GM12891 (cell line): Measurements from ENCODE around the gene ALDH8A1.

ENCODE experiments used
- DNase-seq: peaks from one replicate; pipeline ENCODE4 v3.0.0; 2011; ENCODE audit warnings: low spot score; ENCODE audit not compliant: insufficient read length
- FAIRE-seq: peaks from 2 replicates; lab custom pipeline; 2011; peaks lifted over from hg19 to GRCh38; lab: Jason Lieb, UNC
- PAX5 ChIP-seq: IDR thresholded peaks from 2 replicates; pipeline ENCODE4 v1.6.1; 2011; ENCODE audit warnings: low read length, moderate library complexity, mild to moderate bottlenecking; ENCODE audit not compliant: insufficient read depth, severe bottlenecking
- POLR2A ChIP-seq: IDR thresholded peaks from 2 replicates; pipeline ENCODE4 v1.6.1; 2011; ENCODE audit warnings: low read depth, low read length, control low read depth
- POLR2AphosphoS5 ChIP-seq: IDR thresholded peaks from 2 replicates; pipeline ENCODE4 v1.6.1; 2011; ENCODE audit warnings: low read depth, low read length, control low read depth
- POU2F2 ChIP-seq: IDR thresholded peaks from 2 replicates; pipeline ENCODE4 v1.6.1; 2011; ENCODE audit warnings: low read depth, mild to moderate bottlenecking, control low read depth, low read length, moderate library complexity
- SPI1 ChIP-seq: IDR thresholded peaks from 2 replicates; pipeline ENCODE4 v1.6.1; 2011; ENCODE audit warnings: low read depth, low read length, control low read depth
- TAF1 ChIP-seq: IDR thresholded peaks from 2 replicates; pipeline ENCODE4 v1.6.1; 2011; ENCODE audit warnings: low read depth, low read length, control low read depth

The ALDH8A1 gene

DNA sequence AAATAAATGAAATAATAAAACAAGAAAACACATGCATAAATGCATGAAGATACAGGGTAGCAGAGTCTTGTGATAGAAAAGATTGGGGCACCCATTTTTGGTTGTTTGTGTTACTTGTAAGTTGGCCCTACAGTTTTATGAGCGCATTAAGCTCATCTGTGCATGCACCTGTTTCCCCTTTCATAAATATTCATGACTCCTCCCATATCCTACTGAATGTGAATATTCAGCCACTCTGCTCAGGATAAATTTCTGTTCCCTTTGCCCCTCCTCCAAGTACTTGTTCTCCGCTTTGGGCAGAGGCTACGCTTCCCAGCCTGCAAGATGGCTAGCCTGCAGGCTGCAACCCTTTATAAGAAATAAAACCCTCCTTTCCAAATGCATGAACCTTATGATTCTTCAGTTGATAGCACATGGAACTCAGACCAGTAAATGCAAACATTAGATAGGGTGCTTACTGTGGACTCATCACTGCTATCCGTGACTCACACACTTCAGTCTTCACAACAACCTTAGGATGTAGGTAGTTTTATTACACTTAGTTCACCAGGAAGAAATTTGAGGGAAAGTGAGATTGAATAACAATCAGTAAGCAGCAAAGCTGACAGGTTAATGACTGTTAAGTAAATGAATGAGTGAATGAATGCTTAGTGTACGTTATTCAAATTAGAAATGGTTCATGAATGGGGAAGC, 15.0 kb downstream of the ALDH8A1 start:
- DNase-seq (no peak), FAIRE-seq (no peak)
- TF ChIP-seq TAF1 (no peak), POLR2AphosphoS5 (no peak), PAX5 (no peak), SPI1 (no peak), POLR2A (no peak), POU2F2 (no peak)

DNA sequence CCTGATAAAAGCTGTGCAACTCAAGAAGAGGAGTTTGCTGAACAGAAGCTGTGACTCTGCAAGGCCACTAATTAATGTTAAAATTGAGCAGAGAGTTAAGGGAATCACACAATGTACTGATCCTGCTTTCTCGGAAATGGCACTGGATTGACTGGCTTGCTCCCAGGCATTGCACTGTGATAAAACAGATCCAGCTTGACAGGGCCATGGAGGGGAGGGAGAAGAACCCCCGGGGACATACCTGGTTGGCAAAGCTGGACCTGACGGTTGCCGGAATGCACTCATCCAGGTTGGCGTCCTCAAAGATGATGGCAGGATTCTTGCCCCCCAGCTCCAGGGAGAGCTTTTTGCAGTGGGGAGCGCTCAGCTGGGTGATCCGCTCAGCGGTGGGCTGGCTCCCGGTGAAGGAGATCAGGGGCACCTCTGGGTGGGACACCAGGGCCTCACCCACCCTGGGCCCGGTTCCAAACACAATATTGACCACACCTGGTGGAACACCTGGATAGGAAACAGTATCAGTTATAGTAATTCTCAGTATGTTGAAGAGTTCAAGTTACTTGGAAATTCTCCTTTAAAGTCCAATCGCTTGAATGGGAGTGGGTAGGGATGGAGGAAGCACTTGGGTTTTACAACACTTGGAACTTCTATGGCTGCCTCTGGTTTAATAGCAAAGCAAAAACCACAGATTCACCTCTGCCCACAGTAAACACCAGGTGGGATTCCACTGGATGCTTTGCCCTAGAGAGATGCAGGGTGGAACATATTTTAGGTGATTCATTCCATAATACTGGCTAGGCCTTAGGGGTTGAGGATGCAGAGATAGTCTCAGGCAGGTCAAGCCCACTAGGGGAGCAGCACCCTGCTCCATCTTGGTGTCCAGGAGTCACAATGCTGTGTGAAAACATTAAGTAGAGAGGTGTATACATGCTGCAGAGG, 17.1 kb downstream of the ALDH8A1 start:
- DNase-seq (no peak), FAIRE-seq (no peak)
- no peak for TF ChIP-seq TAF1

DNA sequence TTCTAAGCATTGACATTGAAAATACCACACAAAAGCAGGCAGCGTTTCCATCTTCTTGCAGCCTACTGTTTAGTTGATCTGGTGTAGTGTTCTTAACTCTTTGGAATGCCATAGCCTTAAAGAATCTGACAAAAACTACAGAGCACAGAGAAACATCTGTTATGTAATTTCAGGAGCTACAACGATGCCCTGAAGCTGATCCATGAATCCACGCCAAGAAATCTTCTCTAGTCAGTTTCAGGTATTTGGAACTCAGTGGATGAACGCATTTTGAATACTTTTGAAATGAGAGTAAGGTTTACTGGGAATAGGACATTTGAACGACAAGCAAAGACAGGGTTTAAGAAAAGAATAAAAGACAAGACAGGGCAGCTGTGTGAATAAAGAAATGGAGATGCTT, 17.8 kb downstream of the ALDH8A1 start:
- FAIRE-seq, result no peak
- no peak for TF ChIP-seq POLR2A
- TF ChIP-seq POU2F2, result no peak
- no peak for TF ChIP-seq POLR2AphosphoS5
- TF ChIP-seq TAF1, result no peak
- TF ChIP-seq SPI1, result no peak
- TF ChIP-seq PAX5, result no peak
- no peak for DNase-seq

DNA sequence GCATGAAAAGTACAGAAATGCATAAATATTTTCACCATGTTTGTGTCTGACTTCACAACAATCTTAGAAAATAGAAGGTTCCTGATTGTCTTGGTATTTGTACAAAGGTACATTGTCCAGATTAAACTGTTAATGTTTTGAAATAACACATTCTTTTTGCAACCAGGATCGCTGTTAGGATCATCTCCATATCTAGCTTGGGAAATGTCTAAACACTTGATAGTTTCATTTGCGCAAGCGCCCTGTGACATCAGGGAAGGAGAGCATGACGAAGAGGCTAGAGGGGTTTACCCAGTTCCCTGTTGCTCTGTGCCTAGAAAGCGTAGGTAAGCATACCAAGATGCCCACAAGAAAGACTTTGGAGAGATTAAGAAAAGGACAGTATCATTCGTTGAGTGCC, 19.4 kb downstream of the ALDH8A1 start:
- no peak for TF ChIP-seq PAX5
- TF ChIP-seq TAF1, result no peak
- TF ChIP-seq SPI1, result no peak
- no peak for TF ChIP-seq POU2F2
- DNase-seq (no peak), FAIRE-seq (no peak)

DNA sequence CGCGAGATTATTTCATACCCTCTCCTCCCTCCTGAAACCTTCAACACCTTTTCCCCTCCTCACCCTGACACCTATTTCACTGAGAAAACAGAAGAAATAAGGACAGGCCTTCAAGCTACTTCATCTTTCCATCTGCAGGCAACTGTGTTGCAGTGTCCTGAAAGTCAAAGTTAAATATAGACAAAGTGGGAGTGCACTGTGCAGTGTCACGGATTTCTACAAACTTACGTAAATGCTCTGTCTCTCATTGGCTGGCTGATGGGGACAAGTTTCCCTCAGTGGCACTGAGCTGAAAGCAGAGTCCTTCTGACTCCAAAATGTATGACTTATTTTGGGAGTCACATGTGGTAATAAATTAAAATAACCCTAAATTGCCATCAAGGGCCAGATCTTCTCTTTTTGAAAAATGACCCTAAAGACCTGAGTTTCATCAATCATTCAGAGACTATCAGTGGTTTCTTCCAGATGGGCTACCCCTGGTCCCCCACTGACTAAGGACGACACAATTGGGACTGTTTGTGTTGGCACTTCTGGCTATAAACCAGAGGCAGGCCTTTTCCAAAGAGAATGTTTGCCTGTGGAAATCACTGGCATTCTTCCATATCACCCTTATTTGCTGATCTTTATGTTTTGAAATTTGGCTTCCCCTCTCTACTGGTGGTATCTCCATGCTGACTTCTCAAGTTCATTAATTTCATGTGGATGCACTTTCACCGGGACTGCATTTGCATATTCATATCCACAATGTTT, 21.6 kb downstream of the ALDH8A1 start:
- TF ChIP-seq SPI1 (no peak), POLR2AphosphoS5 (no peak), POLR2A (no peak), PAX5 (no peak), TAF1 (no peak), POU2F2 (no peak)
- no peak for DNase-seq
- FAIRE-seq, result no peak

- no peak for TF ChIP-seq TAF1
- TF ChIP-seq POU2F2, result no peak
- TF ChIP-seq POLR2A, result no peak
- no peak for TF ChIP-seq PAX5
- no peak for TF ChIP-seq SPI1
- no peak for TF ChIP-seq POLR2AphosphoS5
- FAIRE-seq, result no peak
- no peak for DNase-seq
Observed at GRCh38 chr6:134925800-134926199, 24.1 kb downstream of the ALDH8A1 start.

DNA sequence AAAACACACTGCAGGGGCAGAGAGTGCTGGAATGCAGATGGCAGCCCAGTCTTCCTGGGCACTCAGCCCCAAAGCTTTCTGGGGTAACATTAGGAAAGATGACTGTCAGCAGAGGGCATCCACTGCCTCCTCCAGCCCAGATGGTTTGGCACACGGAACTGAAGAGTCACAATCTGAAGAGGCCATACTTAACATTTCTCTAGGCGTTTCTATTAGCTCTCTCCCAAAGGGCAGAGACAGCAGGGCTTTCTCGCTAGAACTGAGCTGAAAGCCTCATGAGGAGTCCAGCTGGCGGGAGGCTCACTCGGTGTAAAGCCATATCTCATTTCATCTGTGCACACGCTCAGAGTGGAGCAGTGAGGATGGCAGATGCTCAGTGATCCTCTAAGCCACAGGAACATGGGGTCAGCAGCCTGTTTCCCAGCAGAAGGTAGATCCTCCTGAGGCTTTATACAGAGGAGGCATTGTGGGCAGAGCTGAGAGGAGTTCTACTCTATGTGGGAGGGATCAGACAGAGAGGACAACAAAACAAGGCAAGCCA, 28.1 kb downstream of the ALDH8A1 start:
- FAIRE-seq (no peak), DNase-seq (no peak)
- TF ChIP-seq PAX5 (no peak), POU2F2 (no peak), POLR2AphosphoS5 (no peak), TAF1 (no peak)

DNA sequence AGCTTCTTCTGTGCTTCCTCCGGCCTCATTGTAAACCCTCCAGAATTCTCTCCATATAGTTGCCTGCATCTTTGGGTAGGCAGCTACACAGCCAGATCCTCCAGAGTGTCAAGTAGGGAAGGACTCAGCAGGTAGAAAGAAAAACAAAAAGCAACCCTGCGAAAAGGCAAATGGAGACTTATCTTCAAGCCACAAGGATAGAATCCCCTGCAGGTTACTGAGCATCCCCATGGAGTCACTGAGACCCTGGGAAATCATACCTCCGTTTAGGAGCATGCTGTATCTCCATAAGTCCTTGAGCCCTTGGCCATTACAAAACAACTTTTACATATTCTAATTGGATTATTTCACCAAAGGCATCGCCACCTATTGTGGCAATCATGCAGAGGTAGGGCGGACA, 28.6 kb downstream of the ALDH8A1 start:
- FAIRE-seq, result no peak
- no peak for DNase-seq
- no peak for TF ChIP-seq TAF1

- no peak for FAIRE-seq
- no peak for DNase-seq
- TF ChIP-seq SPI1, result no peak
- no peak for TF ChIP-seq POU2F2
- no peak for TF ChIP-seq POLR2A
- TF ChIP-seq TAF1, result no peak
- no peak for TF ChIP-seq POLR2AphosphoS5
- no peak for TF ChIP-seq PAX5
Observed at GRCh38 chr6:134920422-134920821, 29.5 kb downstream of the ALDH8A1 start.
